NCI-H526 treated with DMSO at 0.1 percent for 48 hours (cell line): ENCODE data around the gene DNPH1.
A peak's percentile ranks its signal among the peaks of the same experiment; 100 is the strongest.

Experiments
- DNase-seq: peaks from one replicate; lab custom pipeline; 2025; lab: John Stamatoyannopoulos, UW

DNPH1 gene

DNA sequence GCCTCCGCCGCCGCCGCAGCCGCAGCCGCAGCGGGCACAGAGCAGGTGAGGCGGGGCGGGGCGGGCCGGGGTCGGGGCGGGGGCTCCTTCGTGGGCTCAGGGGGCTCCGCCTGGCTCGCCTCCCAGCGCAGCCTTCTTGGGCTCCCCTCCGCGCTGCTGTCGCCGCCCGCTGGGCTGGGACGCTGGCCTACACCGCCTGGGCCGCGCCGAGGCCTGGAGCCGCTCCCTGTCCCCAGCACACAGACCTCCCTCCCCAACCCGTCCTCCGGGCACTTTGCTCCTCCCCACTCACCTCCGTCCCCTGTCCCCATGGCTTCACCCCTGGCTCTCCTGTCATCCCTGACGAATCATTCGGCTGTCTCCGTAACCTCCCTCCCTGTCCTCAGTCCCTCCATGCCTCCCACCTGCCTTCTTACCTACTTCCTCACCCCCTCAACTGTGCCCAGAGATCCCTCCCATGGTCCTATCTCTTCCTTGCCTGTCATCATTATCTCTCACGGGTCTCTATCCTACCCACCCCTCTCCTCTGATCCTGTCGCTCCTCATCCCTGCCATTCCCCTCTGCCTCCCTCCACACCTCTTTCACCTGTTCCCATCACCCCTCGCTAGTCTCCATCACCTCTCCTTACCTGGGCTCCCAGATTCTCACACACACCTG, 14.5 kb upstream of the DNPH1 start:
- DNase-seq: no peak

DNA sequence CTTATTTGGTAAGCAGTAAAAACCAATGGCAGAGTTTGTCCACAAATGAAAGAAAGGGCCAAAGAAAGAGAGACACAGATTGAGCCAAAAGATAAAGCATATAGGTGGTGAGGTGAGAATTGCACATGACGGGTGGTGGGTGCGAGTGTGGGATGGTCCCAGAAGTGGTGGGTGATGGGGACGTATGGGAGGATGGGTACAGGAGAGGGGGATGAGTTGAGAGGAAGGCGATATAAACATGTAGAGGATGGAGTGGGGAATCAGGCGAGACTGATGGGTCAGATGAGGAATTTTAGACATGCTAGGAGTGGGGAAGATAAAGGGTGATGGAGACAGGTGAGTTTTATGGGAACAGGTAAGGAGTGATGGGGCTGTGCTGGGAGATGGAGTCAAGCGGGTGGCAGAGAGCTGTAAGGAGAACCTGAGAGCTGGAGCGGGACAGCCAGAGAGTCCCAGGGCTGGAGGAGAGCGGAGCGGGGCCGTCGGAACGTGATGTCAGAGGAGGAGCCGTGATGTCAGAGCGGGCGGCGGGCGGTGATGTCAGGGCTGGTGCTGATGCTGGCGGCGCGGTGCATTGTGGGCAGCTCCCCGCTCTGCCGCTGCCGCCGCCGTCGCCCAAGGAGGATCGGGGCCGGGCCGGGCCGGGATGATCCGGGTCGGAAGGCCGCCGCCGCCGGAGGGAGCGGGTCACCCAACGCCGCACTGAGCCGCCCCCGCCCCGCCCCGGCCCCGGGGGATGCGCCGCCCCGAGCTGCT, 13.8 kb upstream of the DNPH1 start, which contains the start of gene TTBK1:
TTBK1 (plus strand) TSS at position 574 of the 756 bp plus-strand sequence. CDS start 3,180 bp downstream, outside the sequence.
- DNase-seq: peak; percentile 6

DNA sequence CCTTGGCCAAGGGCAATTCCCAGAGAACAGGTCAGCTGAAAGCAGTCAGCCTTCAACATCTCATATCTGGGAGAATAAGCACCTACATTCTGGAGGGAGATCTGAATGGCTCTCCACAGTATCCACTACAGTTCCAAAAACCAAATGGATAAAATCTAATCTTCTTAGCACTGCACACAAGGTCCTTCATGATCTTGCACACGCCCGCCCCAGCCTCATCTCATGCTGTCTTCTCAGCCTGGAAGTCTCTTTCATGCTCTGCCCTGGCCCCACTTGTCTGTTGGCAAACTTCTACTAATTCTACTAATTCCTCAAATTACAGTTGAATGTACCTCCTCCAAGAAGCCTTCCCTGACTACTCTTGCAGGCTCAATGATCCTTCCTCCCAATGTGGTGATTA, 12.2 kb upstream of the DNPH1 start:
- DNase-seq: no peak

DNA sequence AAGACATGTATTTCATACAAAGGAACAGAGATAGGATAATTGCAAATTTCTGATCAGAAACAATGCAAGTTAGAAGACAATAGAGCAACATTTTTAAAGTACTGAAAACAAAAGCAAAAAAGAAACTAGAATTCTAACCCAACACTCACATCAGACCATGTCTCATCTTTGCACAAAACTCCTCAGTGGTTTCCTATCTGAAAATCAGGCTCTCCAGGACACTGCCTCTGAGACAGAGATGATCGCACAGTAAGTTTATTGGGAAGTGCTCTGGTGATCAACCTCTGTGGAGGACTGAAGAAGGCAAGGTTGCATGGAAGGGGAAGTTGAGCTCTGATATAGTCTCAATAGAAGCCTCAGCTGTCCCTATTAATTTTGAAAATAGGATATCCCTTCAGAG, 11.7 kb upstream of the DNPH1 start:
- DNase-seq: no peak

DNA sequence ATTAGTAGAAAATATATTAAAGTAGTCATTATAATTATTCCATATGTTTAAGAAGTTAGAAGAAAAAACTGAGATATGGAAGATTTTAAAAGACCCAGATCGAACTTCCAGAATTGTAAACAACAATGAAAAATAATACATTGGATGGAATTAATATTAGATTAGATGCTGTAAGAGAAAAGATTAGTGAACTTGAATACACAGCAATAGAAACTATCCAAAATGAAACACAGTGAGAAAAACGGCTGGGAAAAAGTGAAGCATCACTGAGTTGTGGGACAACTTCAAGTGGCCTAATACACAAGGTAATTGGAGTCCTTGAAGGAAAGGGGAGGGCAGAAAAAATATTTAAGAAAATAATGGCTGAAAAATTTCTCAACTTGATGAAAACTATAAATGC, 9.8 kb upstream of the DNPH1 start:
- DNase-seq: no peak

DNA sequence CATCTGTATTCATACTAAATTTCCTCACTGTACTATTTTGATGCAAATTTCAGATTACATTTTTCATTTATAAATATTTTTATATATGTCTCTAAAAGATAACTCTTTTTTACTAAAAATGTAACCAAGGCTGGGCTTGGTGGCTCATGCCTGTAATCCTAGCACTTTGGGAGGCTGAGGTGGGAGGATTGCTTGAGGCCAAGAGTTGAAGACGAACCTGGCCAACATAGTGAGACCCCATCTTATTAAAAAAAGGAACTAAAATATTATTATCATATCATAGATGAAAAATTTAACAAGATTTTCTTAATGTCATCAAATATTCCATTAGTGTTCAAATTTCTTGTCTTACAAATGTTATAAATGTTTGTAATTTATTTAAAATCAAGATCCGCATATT, 6.6 kb upstream of the DNPH1 start:
- no peak for DNase-seq

DNA sequence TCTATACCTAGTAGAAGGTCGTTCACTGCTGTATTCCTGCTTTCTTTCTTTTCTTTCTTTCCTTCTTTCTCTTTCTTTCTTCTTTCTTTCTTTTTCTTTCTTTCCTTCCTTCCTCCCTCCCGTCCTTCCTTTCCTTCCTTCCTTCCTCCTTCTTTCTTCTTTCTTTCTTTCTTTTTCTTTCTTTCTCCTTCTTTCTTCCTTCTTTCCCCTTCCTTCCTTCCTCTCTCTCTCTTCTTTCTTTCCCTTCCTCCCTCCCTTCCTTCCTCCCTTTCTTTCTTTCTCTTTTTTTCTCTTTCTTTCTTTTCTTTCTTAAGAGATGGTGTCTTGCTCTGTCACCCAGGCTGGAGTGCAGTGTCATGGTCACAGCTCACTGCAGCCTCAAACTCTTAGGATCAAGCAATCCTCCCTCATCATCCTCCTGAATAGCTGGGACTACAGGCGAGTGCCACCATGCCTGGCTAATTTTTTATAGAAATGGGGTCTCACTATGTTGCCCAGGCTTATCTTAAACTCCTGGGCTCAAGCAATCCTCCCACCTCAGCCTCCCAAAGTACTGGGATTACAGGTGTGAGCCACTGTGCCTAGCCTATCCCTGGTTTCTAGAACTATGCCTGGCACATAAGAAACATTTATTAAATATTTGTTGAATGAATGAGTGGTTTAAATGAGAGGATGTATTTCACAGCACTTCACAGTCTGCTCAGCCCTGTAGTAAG, 2.6 kb upstream of the DNPH1 start:
- DNase-seq: no peak

DNA sequence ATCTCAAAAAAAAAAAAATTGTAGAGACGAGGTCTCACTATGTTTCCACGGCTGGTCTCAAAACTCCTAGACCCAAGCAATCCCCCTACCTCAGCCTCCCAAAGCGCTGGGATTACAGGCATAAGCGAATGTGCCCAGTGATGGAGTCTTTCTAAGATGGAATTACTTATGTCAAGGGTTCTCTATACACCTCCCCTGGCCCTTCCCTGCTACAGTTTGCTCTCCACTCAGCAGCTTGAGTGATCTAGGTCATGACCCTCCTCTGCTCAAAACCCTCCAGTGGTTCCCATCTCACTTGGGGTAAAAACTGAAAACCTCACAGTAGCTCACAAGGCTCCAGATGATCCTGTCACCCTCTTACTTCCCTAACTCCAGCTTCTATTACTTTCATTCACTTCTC, 1.8 kb upstream of the DNPH1 start:
- DNase-seq: no peak

DNA sequence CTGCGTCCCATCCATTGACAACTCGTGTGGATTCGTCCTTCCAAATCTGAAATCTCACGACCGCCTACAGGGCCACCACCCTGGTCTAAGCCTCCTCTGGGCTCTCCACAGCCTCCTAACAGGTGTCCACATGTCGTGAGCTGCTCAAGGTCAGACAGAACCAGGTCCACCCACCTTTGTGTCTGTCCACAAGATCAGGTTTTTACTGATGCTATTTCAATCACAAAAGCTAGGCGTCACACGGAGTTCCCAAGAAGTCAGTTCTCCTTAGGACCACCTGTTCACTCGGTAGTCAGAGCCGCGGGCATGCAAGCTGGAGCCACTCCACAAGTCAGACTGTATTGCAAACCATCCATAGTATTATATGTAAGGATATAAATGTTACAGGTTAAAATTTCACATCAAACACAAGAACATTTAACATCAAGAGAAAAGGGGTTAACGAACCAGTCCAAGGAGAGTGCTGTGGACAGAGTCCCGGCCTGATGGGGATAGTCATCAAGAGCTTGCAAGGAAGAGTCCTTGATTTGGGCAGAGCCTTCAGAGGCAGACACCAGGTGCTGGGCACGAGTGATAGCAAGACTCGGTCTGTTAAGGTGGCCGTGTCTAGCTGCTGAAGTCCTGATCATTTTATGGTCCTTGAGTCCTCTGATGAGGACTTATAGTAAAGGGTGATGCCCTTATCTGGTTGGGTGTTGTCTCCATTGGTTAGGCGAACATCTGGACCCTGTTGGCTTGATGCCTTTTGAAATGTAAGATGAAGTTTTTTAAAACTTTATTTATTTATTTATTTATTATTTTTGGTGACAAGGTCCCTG, 731 bp upstream of the DNPH1 start:
- no peak for DNase-seq

DNA sequence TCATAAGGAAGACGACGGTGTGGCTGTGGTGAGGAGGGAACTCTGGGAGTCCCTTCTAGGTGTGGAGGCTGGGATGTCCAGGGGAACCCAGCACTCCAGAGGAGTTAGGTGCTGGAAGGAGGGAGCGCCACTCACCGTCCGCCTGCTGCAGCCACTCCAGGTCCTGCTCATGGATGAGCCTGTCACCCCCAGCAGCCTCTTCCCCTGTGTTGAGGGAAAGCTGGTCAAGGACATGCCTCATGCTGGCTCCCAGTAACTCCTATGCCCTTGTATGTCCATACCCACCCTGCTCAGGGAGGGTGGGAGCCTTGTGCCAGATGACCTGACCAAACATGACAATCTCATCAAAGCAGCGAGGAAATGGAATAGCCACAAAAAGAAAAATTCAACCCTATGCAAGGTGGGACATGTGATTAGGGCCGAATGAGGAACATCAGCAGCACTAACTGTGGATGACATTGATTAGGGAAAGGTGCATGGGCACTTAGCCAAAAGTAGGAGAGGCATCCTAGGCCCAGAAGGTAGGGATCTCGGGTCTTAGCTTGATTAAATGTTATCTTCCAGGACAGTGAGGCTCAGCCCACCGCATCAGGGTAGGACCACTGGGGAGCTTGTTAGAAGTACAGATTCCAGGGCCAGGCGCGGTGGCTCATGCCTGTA, 3.0 kb downstream of the DNPH1 start:
- DNase-seq: no peak

DNA sequence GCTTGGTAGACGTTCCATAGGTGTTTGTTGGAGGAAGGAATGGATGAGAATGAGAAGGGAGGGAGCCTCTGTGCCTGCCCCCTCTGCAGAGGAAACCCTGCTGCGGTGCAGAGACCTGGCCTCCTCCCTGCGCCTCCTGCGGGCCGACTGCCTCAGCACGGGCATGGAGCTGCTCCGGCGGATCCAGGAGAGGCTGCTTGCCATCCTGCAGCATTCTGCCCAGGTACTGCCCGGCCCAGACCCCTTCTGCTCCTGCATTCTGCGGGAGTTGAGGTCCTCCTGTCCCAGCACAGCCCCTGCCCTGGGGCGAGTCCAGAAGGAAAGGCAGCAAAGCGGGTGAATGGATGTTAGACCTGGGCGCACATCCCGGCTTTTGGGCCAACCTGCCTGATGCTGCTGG, 6.1 kb downstream of the DNPH1 start:
- no peak for DNase-seq

DNA sequence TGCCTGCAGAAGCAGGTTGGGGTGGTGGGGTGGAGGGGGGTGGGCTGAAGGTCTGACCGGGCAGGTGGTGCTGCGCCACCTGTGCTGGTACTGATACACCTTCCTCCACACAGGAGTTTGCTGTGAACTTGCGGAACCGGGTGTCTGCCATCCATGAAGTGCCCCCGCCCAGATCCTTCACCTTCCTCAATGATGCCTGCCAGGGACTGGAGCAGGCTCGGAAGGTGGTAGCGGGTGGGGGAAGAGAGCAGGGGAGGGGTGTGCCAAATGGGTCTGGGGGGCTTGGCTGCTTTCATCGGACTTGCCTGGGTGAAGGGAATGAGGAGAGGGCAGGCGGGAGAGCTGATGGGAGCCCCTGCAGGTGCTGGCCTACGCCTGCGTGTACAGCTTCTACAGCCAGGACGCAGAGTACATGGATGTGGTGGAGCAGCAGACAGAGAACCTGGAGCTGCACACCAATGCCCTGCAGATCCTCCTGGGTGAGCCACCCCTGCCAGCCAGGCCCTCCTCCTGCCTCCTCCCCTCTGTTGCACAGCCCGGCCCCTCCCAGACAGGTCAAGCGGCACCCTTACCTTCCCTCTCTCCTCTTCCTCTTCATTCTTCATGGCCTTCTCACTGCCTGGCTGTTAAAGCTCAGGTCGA, 6.7 kb downstream of the DNPH1 start:
- no peak for DNase-seq

DNA sequence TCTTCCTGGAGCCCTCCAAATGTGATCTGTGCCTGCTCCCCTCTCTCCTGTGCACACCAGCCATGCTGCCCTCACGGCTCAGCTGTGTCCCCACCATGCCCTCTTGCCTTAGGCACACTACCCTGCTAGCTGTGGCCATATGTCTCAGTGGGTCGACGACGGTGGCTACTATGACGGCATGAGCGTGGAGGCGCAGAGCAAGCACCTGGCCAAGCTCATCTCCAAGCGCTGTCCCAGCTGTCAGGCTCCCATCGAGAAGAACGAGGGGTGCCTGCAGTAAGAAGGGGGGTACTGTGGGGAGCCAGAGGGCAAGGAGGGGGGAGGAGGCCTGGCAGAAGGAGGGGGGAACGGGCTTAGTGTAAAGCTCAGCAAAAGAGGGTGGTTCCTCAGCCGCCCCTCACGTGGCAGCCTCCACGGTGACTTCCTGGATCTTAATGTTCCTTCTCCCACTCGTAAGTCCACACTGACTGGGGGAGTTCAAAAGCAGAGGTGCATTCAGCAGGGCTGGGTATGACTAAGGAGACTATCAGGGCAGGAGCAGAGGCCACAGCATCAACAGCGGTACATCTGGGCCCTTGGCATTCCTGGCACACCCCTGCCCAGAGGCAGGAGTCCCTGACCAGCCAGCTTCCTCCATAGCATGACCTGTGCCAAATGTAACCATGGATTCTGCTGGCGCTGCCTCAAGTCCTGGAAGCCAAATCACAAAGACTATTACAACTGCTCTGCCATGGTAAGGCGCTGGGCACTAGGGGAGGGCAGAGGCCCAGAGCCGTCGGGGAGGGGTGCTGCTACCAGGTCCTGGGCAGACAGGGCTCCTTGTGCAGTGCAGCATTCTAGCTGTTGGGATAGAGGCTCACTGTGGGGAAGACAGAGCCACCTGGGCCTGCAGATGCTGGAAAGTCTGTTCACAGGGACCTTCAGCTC, 8.0 kb downstream of the DNPH1 start:
- no peak for DNase-seq

DNA sequence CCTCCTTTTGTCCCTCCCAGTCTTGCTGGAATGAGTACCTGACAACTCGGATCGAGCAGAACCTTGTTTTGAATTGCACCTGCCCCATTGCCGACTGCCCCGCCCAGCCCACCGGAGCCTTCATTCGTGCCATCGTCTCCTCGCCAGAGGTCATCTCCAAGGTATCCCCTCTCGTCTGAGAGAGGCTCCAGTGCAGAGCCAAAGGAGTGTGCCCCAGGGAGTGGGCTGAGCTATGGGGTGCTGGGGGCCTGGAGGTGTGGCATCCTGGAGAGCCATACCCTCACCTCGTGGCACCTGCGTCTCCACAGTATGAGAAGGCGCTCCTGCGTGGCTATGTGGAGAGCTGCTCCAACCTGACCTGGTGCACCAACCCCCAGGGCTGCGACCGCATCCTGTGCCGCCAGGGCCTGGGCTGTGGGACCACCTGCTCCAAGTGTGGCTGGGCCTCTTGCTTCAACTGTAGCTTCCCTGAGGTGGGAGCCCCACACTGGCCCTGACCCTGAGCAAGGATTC, 8.8 kb downstream of the DNPH1 start:
- DNase-seq: no peak

DNA sequence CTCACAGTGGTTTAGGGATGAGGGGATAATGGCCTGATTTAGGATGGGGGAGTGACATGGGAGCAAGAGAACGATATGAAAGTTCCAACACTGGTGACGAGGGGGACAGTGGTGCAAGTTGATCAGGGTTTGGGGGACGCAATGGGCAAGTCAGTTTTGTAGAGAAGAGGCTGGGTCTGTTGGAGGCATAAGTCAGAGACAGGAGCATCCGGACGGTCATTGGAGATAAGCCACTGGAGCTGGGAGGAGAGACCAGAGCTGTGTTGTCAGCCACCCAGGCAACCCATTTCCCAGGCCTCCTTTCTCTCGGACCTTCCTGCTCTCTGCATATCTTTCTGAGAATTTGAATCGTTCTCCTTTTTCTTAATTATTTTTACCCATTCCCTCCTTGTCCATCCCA, 9.5 kb downstream of the DNPH1 start:
- DNase-seq: no peak

DNA sequence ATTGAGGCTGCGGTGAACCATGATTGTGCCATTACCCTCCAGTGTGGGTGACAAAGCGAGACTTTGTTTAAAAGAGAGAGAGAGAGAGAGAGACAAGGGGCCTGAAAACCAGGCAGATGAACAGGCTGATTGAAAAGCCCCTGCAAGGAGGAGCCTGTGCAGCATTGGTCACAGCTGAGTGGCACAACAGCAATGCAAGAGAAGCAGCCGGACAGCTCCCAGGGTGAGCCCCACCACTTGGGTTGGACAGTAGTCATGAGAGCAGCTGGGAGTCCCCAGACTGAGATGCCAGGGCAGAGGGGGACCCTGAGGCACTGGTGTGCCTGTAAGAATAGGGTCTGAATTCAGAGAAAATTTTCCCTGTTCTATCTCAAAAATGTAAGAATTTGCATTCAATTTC, 10.2 kb downstream of the DNPH1 start:
- DNase-seq: no peak

DNA sequence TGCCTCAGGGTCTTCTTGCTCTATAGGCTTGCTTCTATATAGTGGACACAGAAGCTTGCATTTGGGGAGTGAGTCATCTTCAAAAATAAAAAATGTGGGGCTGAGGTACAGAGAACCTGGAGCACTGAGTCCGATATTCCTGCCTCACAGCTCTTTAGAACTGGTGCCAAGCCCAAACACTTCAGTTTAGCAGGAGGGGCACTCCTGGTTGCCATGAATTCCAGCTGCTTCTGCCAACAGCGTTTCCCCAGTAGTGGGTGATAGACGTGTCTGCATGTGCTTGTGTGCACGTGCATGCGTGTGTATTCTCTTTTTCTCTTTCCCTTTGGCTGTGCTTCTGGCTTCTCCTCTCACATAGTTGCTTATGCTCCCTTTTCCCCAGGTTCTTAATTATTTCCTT, 11.9 kb downstream of the DNPH1 start:
- DNase-seq: no peak

DNA sequence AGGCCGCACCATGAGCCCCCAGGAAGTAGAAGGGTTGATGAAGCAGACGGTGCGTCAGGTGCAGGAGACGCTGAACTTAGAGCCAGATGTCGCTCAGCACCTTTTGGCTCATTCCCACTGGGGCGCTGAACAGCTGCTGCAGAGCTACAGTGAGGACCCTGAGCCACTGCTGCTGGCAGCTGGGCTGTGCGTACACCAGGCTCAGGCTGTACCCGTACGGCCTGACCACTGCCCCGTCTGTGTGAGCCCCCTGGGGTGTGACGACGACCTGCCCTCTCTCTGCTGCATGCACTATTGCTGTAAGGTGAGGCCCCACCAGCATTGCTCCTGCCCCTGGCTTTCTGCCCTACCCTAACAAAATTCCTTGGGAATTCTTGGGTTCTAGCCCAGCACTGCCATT, 13.1 kb downstream of the DNPH1 start:
- no peak for DNase-seq

DNA sequence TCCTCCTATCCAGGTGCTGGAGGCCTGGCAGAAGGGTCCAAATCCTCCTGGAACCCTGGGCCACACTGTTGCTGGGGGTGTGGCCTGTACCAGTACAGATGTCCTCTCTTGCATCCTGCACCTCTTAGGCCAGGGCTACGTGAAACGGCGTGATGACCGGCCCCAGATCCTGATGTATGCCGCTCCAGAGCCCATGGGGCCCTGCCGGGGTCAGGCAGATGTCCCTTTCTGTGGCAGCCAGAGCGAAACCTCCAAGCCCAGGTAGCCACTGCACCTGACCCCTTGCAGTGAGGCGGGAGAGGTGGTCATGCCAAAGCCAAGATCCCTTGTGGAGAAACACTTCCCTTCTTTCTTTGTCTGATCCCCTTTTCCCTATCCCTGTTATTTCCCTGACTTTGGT, 14.2 kb downstream of the DNPH1 start:
- no peak for DNase-seq

DNA sequence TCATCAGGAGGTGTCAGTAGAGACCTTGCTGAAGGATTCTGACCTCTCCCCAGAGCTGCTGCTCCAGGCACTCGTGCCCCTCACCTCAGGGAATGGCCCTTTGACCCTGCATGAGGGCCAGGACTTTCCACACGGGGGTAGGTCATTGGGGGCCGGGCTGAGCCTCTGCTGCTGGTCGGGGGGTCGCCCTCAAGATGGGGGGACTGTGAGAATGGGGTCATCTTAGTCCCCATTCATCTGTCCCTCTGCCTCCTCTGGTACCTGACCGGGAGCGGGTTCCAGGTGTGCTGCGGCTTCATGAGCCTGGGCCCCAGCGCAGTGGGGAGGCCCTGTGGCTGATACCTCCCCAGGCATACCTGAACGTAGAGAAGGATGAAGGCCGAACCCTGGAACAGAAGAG, 15.8 kb downstream of the DNPH1 start:
- DNase-seq: no peak
